Ovary (tissue), 3 donors: ENCODE data around the gene CSNK2A2.

Source experiments
- CTCF ChIP-seq, 3 donors: fragments of 450-650 bp in 2 of 3; fragments of 200-600 bp in 1 of 3; IDR thresholded peaks; one replicate each; pipeline versions ENCODE4 v1.5.1 to v1.8.0; 2016 to 2022; ENCODE audit warnings: antibody characterized with exemption in 3 of 3, mild to moderate bottlenecking in 1 of 3
- EP300 ChIP-seq: sonication (generic); formaldehyde crosslinking; IDR thresholded peaks from one replicate; pipeline ENCODE4 v1.6.1; 2017; ENCODE audit warnings: antibody characterized with exemption
- POLR2A ChIP-seq: fragments of 450-650 bp; IDR thresholded peaks from one replicate; pipeline ENCODE4 v1.6.1; 2017; ENCODE audit warnings: antibody characterized with exemption, mild to moderate bottlenecking, moderate library complexity
- donor health status: DM: no; HTN: no; CAD: no.

GRCh38 chr16:58230259-58230658 is 32.4 kb upstream of the CSNK2A2 start:
- TF ChIP-seq POLR2A, result no peak
- TF ChIP-seq CTCF (IDR thresholded peaks at IDR 0.05), result no peak
- no peak for TF ChIP-seq EP300
